NCI-H2196 (cell line): ENCODE data around the gene LPP.

Experiments
- DNase-seq: peaks from one replicate; lab custom pipeline; 2025; ENCODE audit not compliant: unreplicated experiment; lab: John Stamatoyannopoulos, UW

Gene LPP

GRCh38 chr3:188503647-188504046 is 349.7 kb downstream of the LPP start:
- DNase-seq, result no peak

GRCh38 chr3:188505151-188505550 is 351.2 kb downstream of the LPP start:
- no peak for DNase-seq

GRCh38 chr3:188505911-188506310 is 352.0 kb downstream of the LPP start:
- no peak for DNase-seq

- no peak for DNase-seq
Observed at GRCh38 chr3:188506446-188506845, 352.5 kb downstream of the LPP start.

- DNase-seq, result no peak
Observed at GRCh38 chr3:188507244-188507720, 353.3 kb downstream of the LPP start.

- no peak for DNase-seq
Observed at GRCh38 chr3:188508454-188508853, 354.5 kb downstream of the LPP start.

GRCh38 chr3:188509316-188509715 is 355.4 kb downstream of the LPP start:
- no peak for DNase-seq

GRCh38 chr3:188510366-188510765 is 356.4 kb downstream of the LPP start:
- no peak for DNase-seq

GRCh38 chr3:188513662-188514328 is 359.8 kb downstream of the LPP start:
- DNase-seq, result no peak

GRCh38 chr3:188516515-188516914 is 362.6 kb downstream of the LPP start:
- DNase-seq, result no peak

- no peak for DNase-seq
Observed at GRCh38 chr3:188518416-188518815, 364.5 kb downstream of the LPP start.

GRCh38 chr3:188518835-188519452 is 365.0 kb downstream of the LPP start:
- no peak for DNase-seq

- no peak for DNase-seq
Observed at GRCh38 chr3:188520466-188520865, 366.5 kb downstream of the LPP start.

GRCh38 chr3:188522115-188522514 is 368.2 kb downstream of the LPP start:
- DNase-seq, result no peak

- no peak for DNase-seq
Observed at GRCh38 chr3:188523291-188523690, 369.3 kb downstream of the LPP start.

GRCh38 chr3:188524052-188524451 is 370.1 kb downstream of the LPP start:
- DNase-seq, result no peak

- DNase-seq, result no peak
Observed at GRCh38 chr3:188526057-188526456, 372.1 kb downstream of the LPP start.

GRCh38 chr3:188527389-188527788 is 373.4 kb downstream of the LPP start:
- DNase-seq, result no peak

- no peak for DNase-seq
Observed at GRCh38 chr3:188528396-188528795, 374.4 kb downstream of the LPP start.

GRCh38 chr3:188529228-188529627 is 375.3 kb downstream of the LPP start:
- DNase-seq, result no peak

- no peak for DNase-seq
Observed at GRCh38 chr3:188530226-188530625, 376.3 kb downstream of the LPP start.

- no peak for DNase-seq
Observed at GRCh38 chr3:188531210-188531609, 377.3 kb downstream of the LPP start.

- DNase-seq, result no peak
Observed at GRCh38 chr3:188533172-188533571, 379.2 kb downstream of the LPP start.
